ENCODE data around the gene RUNX2. TPM values are rescaled to one million over a fixed set of nuclear protein-coding genes. Genes with fewer than 3 reads are reported as not detected.

The RUNX2 gene
- total and polyA plus RNA-seq, 2 of the 8 experiments (the other 6 are each of a cell fraction or from before 2014, with no cell fraction given): 0.26 to 1.2 TPM

GRCh38 chr6:45522486-45522885, 194.4 kb downstream of the RUNX2 start:
- H3K79me1 ChIP-seq (ENCODE audit: low read depth, low read length): no peaks in the 10 kb centered on the region
- no peak for FAIRE-seq
- TF ChIP-seq BCL11A (IDR thresholded peaks at IDR 0.05; ENCODE audit: low read depth in 2 of 2, low read length in 2 of 2) (no peak), SIN3A (conservative IDR thresholded peaks at IDR 0.05 in 1 of 2, IDR thresholded peaks at IDR 0.05 in 1 of 2; ENCODE audit: low read depth in 1 of 2, low read length in 2 of 2) (no peak), SIRT6 (IDR thresholded peaks at IDR 0.05; ENCODE audit: low read length) (no peak), TBP (IDR thresholded peaks at IDR 0.05; ENCODE audit: low read depth, low read length) (no peak), SUZ12 (IDR thresholded peaks at IDR 0.05; ENCODE audit: low read length) (no peak), POU5F1 (IDR thresholded peaks at IDR 0.05; ENCODE audit: low read depth, low read length) (no peak), ZNF274 (IDR thresholded peaks at IDR 0.05; ENCODE audit: borderline replicate concordance, extremely low read depth, low read length) (no peak), CBX8 (IDR thresholded peaks at IDR 0.05; ENCODE audit: borderline replicate concordance, low read depth, low read length) (no peak), KDM1A (IDR thresholded peaks at IDR 0.05; ENCODE audit: borderline replicate concordance, low read length) (no peak), SP1 (IDR thresholded peaks at IDR 0.05; ENCODE audit: low read depth, low read length) (no peak), CTBP2 (IDR thresholded peaks at IDR 0.05; ENCODE audit: borderline replicate concordance, insufficient read depth, insufficient read length, low read length) (no peak), CEBPB (IDR thresholded peaks at IDR 0.05; ENCODE audit: low read depth, low read length) (no peak), RNF2 (IDR thresholded peaks at IDR 0.05; ENCODE audit: borderline replicate concordance, low read depth, low read length, missing control alignments, poor library complexity, severe bottlenecking) (no peak)
- TF ChIP-seq, protein P1, sequence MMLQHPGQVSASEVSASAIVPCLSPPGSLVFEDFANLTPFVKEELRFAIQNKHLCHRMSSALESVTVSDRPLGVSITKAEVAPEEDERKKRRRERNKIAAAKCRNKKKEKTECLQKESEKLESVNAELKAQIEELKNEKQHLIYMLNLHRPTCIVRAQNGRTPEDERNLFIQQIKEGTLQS (IDR thresholded peaks at IDR 0.05; ENCODE audit: insufficient read depth, low read depth, low read length): no peak

More at GRCh38 chr6:45522486-45522885, 194.4 kb downstream of the RUNX2 start:
- Histone ChIP-seq H2BK5ac (ENCODE audit: low read depth, low read length) (no peak overlapping the region), H3K14ac (ENCODE audit: insufficient read length) (no peak overlapping the region), H4K91ac (replicated peaks; ENCODE audit: insufficient read length, low read length) (no peak overlapping the region), H3K4me3 (ENCODE audit: extremely low read depth in 1 of 4, insufficient read depth in 2 of 4, low read depth in 3 of 4, low read length in 4 of 4) (no peak overlapping the region), H4K5ac (ENCODE audit: insufficient read length, low read depth, low read length) (no peak overlapping the region), H3K9ac (replicated peaks in 1 of 4; ENCODE audit: extremely low read depth in 1 of 4, low read depth in 3 of 4, low read length in 3 of 4) (no peak overlapping the region), H2BK20ac (ENCODE audit: low read length) (no peak overlapping the region), H2BK12ac (ENCODE audit: low read depth, low read length) (no peak overlapping the region), H3K18ac (ENCODE audit: extremely low read depth, low read length) (no peak overlapping the region), H3K27me3 (replicated peaks in 1 of 4; ENCODE audit: control insufficient read depth in 3 of 4, extremely low read depth in 1 of 4, insufficient read depth in 3 of 4, low read length in 3 of 4) (no peaks in the 10 kb centered on the region), H2BK120ac (replicated peaks; ENCODE audit: low read depth, low read length) (no peak overlapping the region), H2AFZ (ENCODE audit: low read length) (no peak overlapping the region), H3K56ac (replicated peaks; ENCODE audit: insufficient read length, low read depth, low read length) (no peak overlapping the region), H4K8ac (ENCODE audit: extremely low read depth, insufficient read depth, low read length) (no peak overlapping the region), H3K79me2 (ENCODE audit: control insufficient read depth in 1 of 2, insufficient read depth in 2 of 2, low read length in 2 of 2) (no peaks in the 10 kb centered on the region), H3K9me3 (ENCODE audit: insufficient read depth in 2 of 2, low read depth in 1 of 2, low read length in 1 of 2) (no peaks in the 10 kb centered on the region), H3K23ac (ENCODE audit: insufficient read length) (no peak overlapping the region), H2AK5ac (ENCODE audit: low read depth, low read length) (no peak overlapping the region), H3K36me3 (ENCODE audit: control insufficient read depth in 2 of 4, insufficient read depth in 4 of 4, low read length in 3 of 4) (no peaks in the 10 kb centered on the region), H3K4me2 (ENCODE audit: insufficient read depth in 1 of 2, low read depth in 2 of 2, low read length in 2 of 2) (no peak overlapping the region), H3K27ac (ENCODE audit: low read depth, low read length) (no peak overlapping the region), H2BK15ac (ENCODE audit: low read length) (no peak overlapping the region), H4K20me1 (replicated peaks in 1 of 2; ENCODE audit: control insufficient read depth in 1 of 2, insufficient read depth in 2 of 2, low read length in 2 of 2) (no peaks in the 10 kb centered on the region), H3K4ac (replicated peaks; ENCODE audit: insufficient read length, low read depth, low read length) (no peak overlapping the region), H3K4me1 (replicated peaks in 1 of 4; ENCODE audit: control insufficient read depth in 3 of 4, insufficient read depth in 4 of 4, low read length in 3 of 4) (peaks cover 0 to 20% (median 1%) of the 10 kb centered on the region in 4 experiments; a peak in 4 of 7 replicates), H3K23me2 (ENCODE audit: low read depth, low read length) (no peaks in the 10 kb centered on the region; the same call in 1 of the 2 replicates)
- DNase-seq (ENCODE audit: low read depth in 1 of 2, low spot score in 2 of 2): no peak
- ChIA-PET CTCF (ENCODE audit: partially characterized antibody) (interaction anchor here (0.9 to 3.2 kb wide), 3 partner anchors 21 to 408 kb away, joined by 3 to 10 read pairs (median 3); no protein-coding TSS in a partner anchor), POLR2A (ENCODE audit: partially characterized antibody) (no interaction called here)
- 72% methylated on average over 4 of the region's 4 CpGs; no CpG with 5 or more reads in 1 of the 2 experiments for WGBS, 2 experiments (ENCODE audit: extremely low coverage in 1 of 2, insufficient coverage in 1 of 2, insufficient read length in 1 of 2, insufficient replicate concordance in 2 of 2, low coverage in 1 of 2, low lambda C conversion rate in 2 of 2, missing lambda C conversion rate in 1 of 2)

Measured in H1 (cell line).